Motor neuron (in vitro differentiated cells): ENCODE data around the gene HAND1. TPM values are rescaled to one million over a fixed set of nuclear protein-coding genes. Genes with fewer than 3 reads are reported as not detected.

Experiments used
- ATAC-seq, 8 experiments: fragments of 200-7000 bp; cut with Tn5 transposase; replicated peaks in 6 of 8; 2 replicates each; pipeline ENCODE4 v1.8.0; 2021; ENCODE audit warnings: mild to moderate bottlenecking in 8 of 8, moderate library complexity in 8 of 8
- H3K27ac ChIP-seq, 2 donors: fragments of 250-450 bp; sonication (Bioruptor Pico); 2 replicates each; pipeline ENCODE4 v1.9.0; 2021; ENCODE audit warnings: antibody characterized with exemption in 2 of 2, mild to moderate bottlenecking in 2 of 2, moderate library complexity in 1 of 2
- H3K4me1 ChIP-seq, 2 donors: fragments of 250-450 bp; sonication (Bioruptor Pico); replicated peaks in 1 of 2; 2 replicates each; pipeline ENCODE4 v1.6.1; 2021; ENCODE audit warnings: antibody characterized with exemption in 2 of 2, mild to moderate bottlenecking in 2 of 2, moderate library complexity in 1 of 2
- H3K4me3 ChIP-seq, 5 donors: fragments of 250-450 bp; sonication (Bioruptor Pico); 2 replicates each; pipeline ENCODE4 v1.9.0; 2021; ENCODE audit warnings: antibody characterized with exemption in 5 of 5, mild to moderate bottlenecking in 5 of 5, moderate library complexity in 4 of 5
- WGBS, 10 experiments: fragments of 450-650 bp; shearing (Covaris generic); methylation state at CpG; one replicate each; pipeline ENCODE4 v1.0.0; 2022; 5-methylcytosine and 5-hydroxymethylcytosine counted together
- in situ Hi-C, 9 experiments: fragments of 400-800 bp; cut with MboI; loops; one replicate each; pipeline ENCODE4 v1.15.0; 2021; ENCODE audit warnings: low sequenced_read_pairs in 9 of 9, low pct_unique_long_range_greater_than_20kb in 2 of 9; ENCODE audit not compliant: unreplicated experiment in 9 of 9
- total RNA-seq, 8 experiments: library from RNA; unstranded; fragments of 300-600 nt; gene quantifications; 2 replicates each; pipeline versions ENCODE4 v1.2.3 to v1.2.4, GENCODE V29; 2022

The HAND1 gene
- total RNA-seq, 8 experiments from 2014 or later = 0.05 to 0.38 (median 0.25) TPM; not detected in 4

DNA sequence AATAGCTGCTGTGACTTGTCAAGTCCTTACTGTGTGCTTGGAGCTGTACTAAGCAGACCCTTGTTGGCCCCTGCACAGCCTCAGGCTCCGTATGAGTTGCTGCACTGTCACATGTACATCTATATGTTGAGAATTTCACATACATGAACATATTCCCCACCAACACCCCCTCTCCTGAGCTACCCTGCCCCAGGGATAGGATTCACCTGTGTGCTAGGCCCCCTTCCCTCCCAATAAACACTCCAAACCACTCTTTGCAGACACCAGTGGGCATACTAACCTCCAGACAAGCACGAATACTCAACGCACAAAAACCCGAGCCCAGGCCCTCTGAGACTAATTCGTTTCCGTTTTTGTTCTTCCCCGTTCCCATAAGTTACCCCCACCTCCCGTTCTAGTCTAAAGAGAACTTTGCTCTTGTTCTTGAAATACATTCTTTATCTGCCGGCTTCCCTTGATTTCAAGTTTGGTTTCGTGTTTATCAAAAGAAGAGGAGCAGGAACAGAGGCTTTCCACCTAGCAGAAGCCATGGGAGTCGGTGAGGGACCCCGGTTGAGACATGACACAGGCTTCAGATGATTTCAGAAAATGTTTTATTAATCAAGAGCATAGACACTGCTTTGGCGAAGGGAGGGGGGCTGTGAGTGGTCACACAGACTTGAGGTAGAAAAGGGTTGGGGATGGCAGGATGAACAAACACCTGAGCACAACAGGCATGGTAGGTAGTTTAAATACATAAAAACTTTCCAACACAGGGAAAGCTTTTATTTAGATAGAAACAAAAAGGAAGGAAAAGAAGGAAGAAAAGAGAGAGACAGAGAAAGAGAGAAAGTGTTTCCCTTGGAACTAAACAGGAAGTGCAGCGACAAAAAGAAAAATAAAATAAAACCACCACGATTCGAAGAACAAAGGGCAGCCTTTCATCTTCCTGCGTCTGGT is 3.4 kb downstream of the HAND1 start:
- in situ Hi-C loops = loop anchor here in 7 of 9 experiments (10.0 to 25.0 kb wide), 2 partner anchors 130 to 138 kb away; no protein-coding TSS in a partner anchor
- Histone ChIP-seq H3K4me1 (peaks cover 0 to 12% of the 10 kb centered on the region in 2 donors), H3K27ac (no peak overlapping the region), H3K4me3 (no peak overlapping the region)
- no peak for ATAC-seq
- 0 to 49% (median 23%) methylated on average over 1 to 17 of the region's 17 CpGs; no CpG with 5 or more reads in 1 of the 10 experiments for WGBS, 10 experiments

DNA sequence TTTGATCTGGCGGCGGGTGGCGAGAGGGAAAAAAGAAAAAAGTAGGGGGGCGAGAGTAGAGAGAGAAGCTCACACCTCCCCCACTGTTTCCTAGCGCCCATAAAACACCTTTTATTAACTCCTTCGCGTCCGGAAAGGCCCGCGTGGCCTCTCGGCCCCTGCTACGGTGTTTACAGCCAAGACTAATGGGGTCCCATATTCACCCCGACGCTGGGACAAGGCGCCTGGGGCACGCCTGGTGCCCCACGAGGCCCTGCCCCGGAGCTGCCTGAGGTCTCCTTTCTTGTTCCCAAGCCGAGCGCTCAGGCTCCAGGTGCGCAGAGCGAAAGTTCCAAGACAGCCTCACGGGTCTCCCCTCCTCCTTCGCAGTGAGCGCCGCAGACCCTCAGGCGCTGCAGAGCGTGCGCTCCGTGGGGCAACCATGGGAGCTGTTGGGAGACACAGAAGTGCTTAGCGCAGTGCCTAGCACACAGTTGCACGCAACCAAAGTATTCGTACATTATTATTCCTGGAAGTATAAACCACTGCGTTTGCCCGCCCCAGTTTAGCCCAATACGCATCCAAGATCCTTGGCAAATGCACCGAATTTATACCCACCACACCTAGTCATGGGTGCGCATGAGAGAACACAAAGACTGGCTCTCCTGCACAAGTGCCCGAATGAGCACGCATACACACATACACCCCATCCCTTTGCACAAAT is 4.3 kb downstream of the HAND1 start:
- no peak for ATAC-seq
- 0 to 80% (median 4%) methylated on average over 1 to 24 of the region's 40 CpGs; no CpG with 5 or more reads in 1 of the 10 experiments for WGBS, 10 experiments
- Histone ChIP-seq H3K27ac (no peak overlapping the region), H3K4me3 (no peak overlapping the region), H3K4me1 (peaks cover 0 to 12% of the 10 kb centered on the region in 2 donors)
- in situ Hi-C loops = loop anchor here in 4 of 9 experiments (10.0 to 25.0 kb wide), 2 partner anchors 131 to 139 kb away; no protein-coding TSS in a partner anchor

DNA sequence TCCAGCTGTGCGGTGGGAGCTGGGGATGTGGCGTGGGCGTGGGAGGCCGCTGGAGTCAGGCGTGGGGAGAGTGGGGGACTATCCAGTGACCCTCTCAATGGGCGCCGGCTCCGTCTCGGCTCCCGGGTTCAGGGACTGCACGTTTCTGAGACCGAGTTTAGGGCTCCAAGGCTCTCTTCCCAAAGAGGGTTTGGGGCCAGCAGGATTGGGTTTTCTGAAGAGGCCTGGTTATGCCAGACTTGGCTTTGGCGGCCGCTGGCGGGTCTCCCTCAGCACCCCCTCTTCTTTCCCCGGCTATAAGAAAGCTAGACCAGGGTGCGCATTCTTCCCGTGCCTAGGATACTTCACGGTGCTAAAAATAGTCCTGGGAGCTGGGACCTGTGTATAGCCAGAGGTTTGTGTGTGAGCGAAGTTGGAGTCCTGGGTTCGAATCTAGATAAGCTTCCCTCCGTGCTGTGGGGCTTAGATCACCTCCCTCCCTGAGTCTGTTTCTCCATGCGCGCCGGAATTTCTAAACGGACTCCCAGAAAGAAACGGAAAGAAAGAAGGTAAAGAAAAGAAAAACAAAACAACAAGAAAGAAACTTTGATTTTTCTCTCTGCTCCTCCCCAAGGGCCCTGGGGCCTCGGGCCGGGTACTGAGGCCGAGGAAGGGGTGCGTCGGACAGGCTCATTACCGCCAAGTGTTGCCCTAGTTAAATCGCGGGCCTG is 5.0 kb downstream of the HAND1 start:
- no peak overlapping the region for H3K4me3 ChIP-seq

DNA sequence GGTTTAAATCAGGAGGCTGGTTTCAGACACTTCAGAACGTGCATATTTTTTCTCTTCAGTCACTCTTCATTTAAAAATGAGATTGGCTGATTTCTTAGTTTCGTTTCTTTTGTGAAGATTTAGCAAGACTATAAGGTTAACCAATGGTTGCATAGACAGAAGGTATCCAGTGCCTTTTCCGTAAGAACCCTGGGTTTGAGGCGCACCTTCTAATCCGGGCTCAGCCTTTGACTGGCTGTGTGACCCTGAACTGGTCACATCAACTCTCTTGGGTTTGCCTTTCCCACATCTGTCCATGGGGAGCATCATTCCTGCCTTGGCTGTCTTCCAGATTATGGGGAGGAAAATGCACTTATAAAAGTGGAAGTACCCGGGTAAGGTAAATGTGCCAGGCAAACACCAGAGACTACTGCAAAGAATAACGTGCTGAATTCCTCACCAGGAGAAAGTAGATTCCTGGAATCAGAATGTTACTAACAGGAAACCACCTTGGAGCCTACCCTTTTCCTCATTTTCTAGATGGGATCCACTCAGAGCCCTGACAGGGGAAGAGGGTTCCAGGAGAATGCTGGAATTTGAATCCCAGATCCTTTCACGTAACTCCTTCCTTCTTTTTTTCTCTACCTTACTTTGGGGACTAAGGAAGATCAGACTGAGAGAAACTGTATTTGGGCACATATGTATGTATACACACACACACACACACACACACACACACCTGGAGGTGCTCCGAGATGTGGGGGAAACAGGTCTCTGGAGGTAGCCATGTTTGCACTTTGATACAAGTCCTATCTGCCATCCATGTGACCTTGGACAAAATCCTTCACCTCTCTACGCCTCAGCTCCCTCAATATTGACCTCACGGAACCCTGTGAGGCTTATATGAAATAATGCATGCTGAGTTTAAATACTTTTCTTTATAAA is 6.8 kb downstream of the HAND1 start:
- in situ Hi-C loops = loop anchor here in 4 of 9 experiments (10.0 to 25.0 kb wide), 2 partner anchors 134 to 141 kb away; no protein-coding TSS in a partner anchor
- ATAC-seq = no peak
- WGBS, 10 experiments = 6 to 52% (median 15%) methylated on average over 3 to 11 of the region's 11 CpGs; no CpG with 5 or more reads in 2 of the 10 experiments
- Histone ChIP-seq H3K27ac (no peak overlapping the region), H3K4me1 (no peaks in the 10 kb centered on the region), H3K4me3 (no peak overlapping the region)

More for the DNA sequence above, 5.0 kb downstream of the HAND1 start:
- ATAC-seq = no peak
- H3K4me1 ChIP-seq = peaks cover 0 to 7% of the 10 kb centered on the region in 2 donors
- in situ Hi-C loops = loop anchor here in 4 of 9 experiments (10.0 to 25.0 kb wide), 2 partner anchors 132 to 139 kb away; no protein-coding TSS in a partner anchor
- 0 to 42% (median 3%) methylated on average over 1 to 13 of the region's 35 CpGs for WGBS, 10 experiments
- no peak overlapping the region for H3K27ac ChIP-seq

DNA sequence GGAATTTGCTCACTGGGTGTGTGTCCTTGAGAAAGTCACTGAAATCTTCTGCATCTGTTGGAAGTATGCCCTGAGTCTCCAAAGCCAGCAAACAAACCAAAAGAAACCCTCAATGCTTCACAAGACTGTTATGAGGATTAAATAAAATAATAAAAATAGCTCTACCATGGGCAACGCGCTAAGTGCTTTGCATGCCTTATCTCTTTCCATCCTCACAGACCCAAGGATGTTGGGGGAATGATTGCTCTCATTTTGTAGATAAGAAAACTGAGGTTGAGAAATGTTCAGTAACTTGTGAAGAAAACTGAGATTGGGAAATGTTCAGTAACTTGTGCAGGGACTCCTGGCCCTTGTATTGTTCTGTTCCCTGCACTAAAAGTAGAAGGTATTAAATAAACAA is 7.9 kb downstream of the HAND1 start:
- 6 to 67% (median 41%) methylated on average over 2 of the region's 2 CpGs; no CpG with 5 or more reads in 1 of the 10 experiments for WGBS, 10 experiments
- no peak for ATAC-seq
- in situ Hi-C loops = loop anchor here in 4 of 9 experiments (10.0 to 25.0 kb wide), 2 partner anchors 135 to 142 kb away; no protein-coding TSS in a partner anchor

DNA sequence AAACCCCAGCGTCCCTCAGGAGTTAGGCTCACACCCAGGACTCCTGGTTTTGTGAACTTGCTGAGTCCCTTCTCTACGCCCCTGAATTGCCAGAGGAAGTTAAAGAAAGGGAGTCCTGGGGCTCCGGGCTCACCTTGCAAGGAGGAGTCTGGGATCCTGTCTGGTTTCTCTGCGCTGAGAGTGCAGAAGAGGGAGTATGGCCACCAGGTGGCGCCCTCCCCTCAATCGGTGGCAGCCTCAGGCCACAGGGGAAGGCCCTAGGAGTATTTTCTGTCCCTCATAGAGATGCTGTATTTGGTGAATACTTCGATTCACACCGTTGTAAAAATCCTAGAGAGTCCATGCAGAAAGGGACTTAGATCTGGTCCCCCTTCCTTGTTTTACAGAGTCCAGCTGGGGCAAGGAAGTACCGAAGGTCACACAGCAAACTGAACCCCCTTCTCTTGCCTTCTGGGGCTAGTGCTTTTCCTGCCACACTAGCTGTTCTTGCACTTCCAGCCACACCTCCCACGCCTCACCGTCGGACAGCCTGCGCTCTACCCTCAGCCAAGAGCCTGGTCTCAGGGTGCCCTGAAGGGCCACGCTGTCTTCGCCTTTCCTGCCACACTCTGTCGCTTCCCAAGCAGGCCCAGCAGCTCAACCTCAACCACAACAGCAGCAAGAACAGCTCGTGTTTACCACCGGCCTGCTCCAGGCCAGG is 10.2 kb downstream of the HAND1 start:
- H3K27ac ChIP-seq = no peak overlapping the region
- peak; percentile 93 to 100 (median 98) for ATAC-seq
- in situ Hi-C loops = loop anchor here in 5 of 9 experiments (5.0 to 25.0 kb wide), 3 partner anchors 134 to 144 kb away; no protein-coding TSS in a partner anchor
- WGBS, 10 experiments = 0 to 100% (median 23%) methylated on average over 1 to 9 of the region's 18 CpGs
- no peak overlapping the region for H3K4me3 ChIP-seq
- no peaks in the 10 kb centered on the region for H3K4me1 ChIP-seq

More for the DNA sequence above, 7.9 kb downstream of the HAND1 start:
- Histone ChIP-seq H3K27ac (no peak overlapping the region), H3K4me1 (no peaks in the 10 kb centered on the region), H3K4me3 (no peak overlapping the region)

DNA sequence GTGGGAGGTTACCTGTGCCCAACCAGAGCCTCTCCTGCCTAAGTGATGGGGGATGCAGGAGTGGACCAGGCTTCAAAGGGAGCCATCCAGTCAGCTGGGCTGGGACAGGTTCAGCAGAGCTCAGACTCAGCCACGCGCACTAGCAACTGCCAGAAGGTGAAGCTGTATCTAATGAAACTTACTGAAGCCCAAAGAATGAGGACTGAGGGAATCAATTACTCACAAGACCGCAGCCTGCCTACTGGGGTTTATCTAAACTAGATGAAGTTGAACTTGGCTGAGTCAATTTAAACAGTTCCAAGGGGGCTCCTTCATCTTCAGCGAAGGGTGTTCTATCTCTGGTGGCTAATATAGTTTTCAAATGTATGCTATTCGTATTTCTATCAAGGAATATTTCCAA is 11.4 kb downstream of the HAND1 start:
- WGBS, 10 experiments = 26 to 90% (median 61%) methylated on average over 2 to 5 of the region's 5 CpGs; no CpG with 5 or more reads in 4 of the 10 experiments
- no peak for ATAC-seq
- Histone ChIP-seq H3K4me1 (no peaks in the 10 kb centered on the region), H3K27ac (no peak overlapping the region), H3K4me3 (no peak overlapping the region)
- in situ Hi-C loops = loop anchor here in 5 of 9 experiments (5.0 to 25.0 kb wide), 3 partner anchors 136 to 146 kb away; no protein-coding TSS in a partner anchor

DNA sequence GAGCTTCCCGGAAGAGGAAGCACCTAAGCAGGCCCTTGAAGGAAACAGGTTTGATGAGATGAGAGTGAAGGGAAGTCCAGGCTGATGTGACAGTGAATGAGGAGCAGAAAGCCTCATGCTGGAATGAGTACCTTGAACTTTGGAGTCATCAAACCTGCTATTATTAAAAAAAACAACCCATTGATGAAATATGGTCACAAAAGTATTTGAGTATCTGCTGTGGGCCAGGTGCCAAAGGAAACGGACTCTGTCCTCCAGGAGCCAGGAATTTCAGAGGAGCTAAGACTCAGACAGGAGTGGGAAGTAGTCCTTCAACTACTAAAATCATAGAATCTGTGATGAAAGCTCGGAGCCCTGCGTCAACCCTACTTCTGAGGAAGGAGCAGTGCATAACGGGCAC is 11.9 kb downstream of the HAND1 start:
- no peak overlapping the region for H3K4me3 ChIP-seq
- WGBS, 10 experiments = 46 to 100% (median 73%) methylated on average over 1 to 5 of the region's 5 CpGs; no CpG with 5 or more reads in 2 of the 10 experiments
- no peak for ATAC-seq
- no peaks in the 10 kb centered on the region for H3K4me1 ChIP-seq
- H3K27ac ChIP-seq = no peak overlapping the region
- in situ Hi-C loops = loop anchor here in 5 of 9 experiments (5.0 to 25.0 kb wide), 3 partner anchors 136 to 146 kb away; no protein-coding TSS in a partner anchor

DNA sequence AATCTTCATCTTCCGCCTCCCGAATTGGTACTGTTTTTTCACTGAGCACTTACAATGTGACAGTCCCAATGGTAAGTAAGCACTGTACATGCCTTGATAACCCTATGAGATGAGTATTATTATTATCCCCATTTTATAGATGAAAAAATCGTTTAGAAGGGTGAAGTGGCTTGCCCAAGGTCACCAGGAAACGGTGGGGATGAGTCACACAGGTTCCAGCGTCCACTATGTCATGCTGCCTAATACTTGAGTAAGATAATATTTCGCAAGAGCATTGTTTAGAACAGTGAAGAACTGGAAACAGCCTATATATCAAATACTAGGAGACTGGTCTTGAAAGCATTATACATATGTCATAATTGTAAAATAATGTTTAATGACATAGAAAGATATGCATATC is 12.9 kb downstream of the HAND1 start:
- in situ Hi-C loops = loop anchor here in 5 of 9 experiments (5.0 to 25.0 kb wide), 3 partner anchors 137 to 147 kb away; no protein-coding TSS in a partner anchor
- H3K4me3 ChIP-seq = no peak overlapping the region
- ATAC-seq = no peak
- H3K4me1 ChIP-seq = no peaks in the 10 kb centered on the region
- WGBS, 10 experiments = 0 to 72% (median 43%) methylated on average over 1 to 6 of the region's 6 CpGs; no CpG with 5 or more reads in 2 of the 10 experiments
- no peak overlapping the region for H3K27ac ChIP-seq

DNA sequence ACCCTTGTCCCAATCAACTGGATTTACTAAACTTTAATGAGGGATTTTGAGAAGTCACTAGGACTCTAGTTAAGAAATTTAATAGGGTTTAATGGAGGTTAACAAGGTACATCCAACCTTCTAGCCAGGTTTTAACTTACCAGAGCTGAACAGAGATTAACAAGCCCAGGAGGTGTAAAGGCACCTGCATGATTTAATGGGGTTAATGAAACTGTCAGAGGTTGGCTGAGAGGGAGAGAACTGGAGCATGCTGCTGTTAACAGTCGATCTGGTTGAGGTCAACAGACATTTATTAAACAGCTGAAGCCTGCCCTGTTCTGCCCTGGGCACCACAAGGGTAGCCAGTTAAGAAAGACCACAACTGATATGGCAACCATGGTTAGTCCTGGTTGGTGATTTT is 13.6 kb downstream of the HAND1 start:
- in situ Hi-C loops = loop anchor here in 4 of 9 experiments (10.0 to 25.0 kb wide), 2 partner anchors 140 to 148 kb away; no protein-coding TSS in a partner anchor
- no peak for ATAC-seq
- 0 to 60% (median 31%) methylated on average over 1 of the region's 1 CpG; no CpG with 5 or more reads in 6 of the 10 experiments for WGBS, 10 experiments
- no peak overlapping the region for H3K4me3 ChIP-seq
- no peaks in the 10 kb centered on the region for H3K4me1 ChIP-seq
- H3K27ac ChIP-seq = no peak overlapping the region
